Stimulated activated effector memory CD8-positive, alpha-beta T cell treated with anti-CD3 and anti-CD28 coated beads, Interleukin-12 subunit alpha, Interleukin-12 subunit beta, amount 100 ng/mL, for 72 hours (primary cell): ENCODE results near the gene ARMC7.
A peak's percentile ranks its signal among the peaks of the same experiment; 100 is the strongest.

ENCODE experiments used
- ATAC-seq: fragments of 150-1000 bp; cut with Tn5 transposase; 2 replicates; pipeline ENCODE4 v1.10.0; 2021
- DNase-seq, 2 donors: peaks; one replicate each; pipeline ENCODE4 v3.0.0; 2021 to 2022; ENCODE audit warnings: low spot score in 2 of 2
- H3K27ac Mint-ChIP-seq: one replicate; pipeline ENCODE4 v1.8.0; 2022; ENCODE audit warnings: mild to moderate bottlenecking, mixed read lengths
- H3K36me3 Mint-ChIP-seq: one replicate; pipeline ENCODE4 v1.8.0; 2022; ENCODE audit warnings: mild to moderate bottlenecking, mixed read lengths
- H3K4me1 Mint-ChIP-seq: one replicate; pipeline ENCODE4 v1.8.0; 2022; ENCODE audit warnings: mixed read lengths
- H3K4me3 Mint-ChIP-seq: one replicate; pipeline ENCODE4 v1.8.0; 2022; ENCODE audit warnings: mild to moderate bottlenecking, mixed read lengths
- H3K9me3 Mint-ChIP-seq: one replicate; pipeline ENCODE4 v1.8.0; 2022; ENCODE audit warnings: mixed read lengths

The ARMC7 gene

GRCh38 chr17:75087558-75088453, 22.0 kb upstream of the ARMC7 start, which contains the start of gene SLC16A5:
Gene SLC16A5, plus strand, starts transcription at chr17:75087954. Its CDS starts 5,683 bp downstream, at chr17:75093637.
- H3K27ac Mint-ChIP-seq: peak within 1 kb of the TSS; percentile 71
- peaks cover 32% of the 10 kb centered on the region for H3K4me1 Mint-ChIP-seq
- DNase-seq (peak; percentile 37 to 68), ATAC-seq (peak; percentile 72)
- H3K36me3 Mint-ChIP-seq: no peaks in the 10 kb centered on the region
- peak within 1 kb of the TSS; percentile 69 for H3K4me3 Mint-ChIP-seq
- no peaks in the 10 kb centered on the region for H3K9me3 Mint-ChIP-seq

GRCh38 chr17:75088465-75089417, 21.0 kb upstream of the ARMC7 start:
- Mint-ChIP-seq H3K27ac (peak overlapping the region; percentile 71), H3K36me3 (no peaks in the 10 kb centered on the region), H3K4me1 (peaks cover 33% of the 10 kb centered on the region), H3K9me3 (no peaks in the 10 kb centered on the region), H3K4me3 (peak overlapping the region; percentile 69)
- peak; percentile 46 for ATAC-seq
- no peak for DNase-seq

- no peak overlapping the region for H3K4me3 Mint-ChIP-seq
- peak overlapping the region; percentile 36 for H3K27ac Mint-ChIP-seq
- H3K4me1 Mint-ChIP-seq: peaks cover 33% of the 10 kb centered on the region
- H3K36me3 Mint-ChIP-seq: no peaks in the 10 kb centered on the region
- DNase-seq: no peak
- ATAC-seq: no peak
- no peaks in the 10 kb centered on the region for H3K9me3 Mint-ChIP-seq
Observed at GRCh38 chr17:75090871-75091854, 18.6 kb upstream of the ARMC7 start.

DNA sequence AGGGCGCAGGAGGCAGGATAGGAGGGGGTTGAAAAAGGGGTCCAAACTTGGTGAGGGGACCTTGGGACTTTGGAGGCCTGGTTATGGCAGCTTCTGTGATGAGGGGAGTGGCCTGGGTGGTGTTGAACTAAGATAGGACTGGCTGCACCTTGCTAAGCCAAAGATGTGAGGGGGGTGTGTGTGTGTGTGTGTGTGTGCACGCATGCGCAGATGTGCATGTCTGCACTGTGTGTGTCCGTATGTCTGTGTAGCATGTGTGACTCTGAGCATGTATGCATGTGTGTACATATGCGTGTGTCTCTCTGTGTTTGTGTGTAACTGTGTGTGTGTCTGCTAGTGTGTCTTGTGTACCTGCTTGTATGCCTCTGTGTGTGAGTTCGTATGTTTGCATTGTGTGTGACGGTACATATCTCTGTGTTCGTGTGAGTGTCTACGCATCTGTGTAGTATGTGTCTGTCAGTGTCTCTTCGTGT, 17.9 kb upstream of the ARMC7 start:
- Mint-ChIP-seq H3K4me3 (no peak overlapping the region), H3K9me3 (no peaks in the 10 kb centered on the region)

DNA sequence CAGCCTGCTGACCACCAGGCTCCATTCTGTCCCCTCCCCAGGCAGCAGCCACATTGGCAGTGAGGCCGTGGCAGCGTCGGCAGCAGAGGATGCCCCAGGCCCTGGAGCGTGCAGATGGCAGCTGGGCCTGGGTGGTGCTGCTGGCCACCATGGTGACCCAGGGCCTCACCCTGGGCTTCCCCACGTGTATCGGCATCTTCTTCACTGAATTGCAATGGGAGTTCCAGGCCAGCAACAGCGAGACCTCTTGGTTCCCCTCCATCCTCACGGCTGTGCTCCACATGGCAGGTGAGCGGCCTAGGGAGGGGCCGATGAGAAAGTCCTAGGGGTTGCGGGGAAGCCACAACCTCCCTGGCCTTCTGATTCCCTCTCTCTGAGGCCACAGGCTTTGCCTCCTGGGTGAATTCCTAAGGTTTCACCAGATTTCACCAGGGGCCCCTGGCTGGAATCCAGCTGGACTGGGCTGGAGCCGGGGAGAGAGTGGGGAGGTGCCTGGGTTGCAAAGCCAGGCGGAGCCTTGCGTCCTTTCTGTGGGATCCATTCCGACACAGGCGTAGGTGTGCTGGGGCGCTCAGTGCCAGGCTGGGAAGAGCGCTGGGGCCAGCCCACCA, 16.1 kb upstream of the ARMC7 start:
- H3K4me3 Mint-ChIP-seq: no peak overlapping the region
- no peaks in the 10 kb centered on the region for H3K9me3 Mint-ChIP-seq
- DNase-seq (no peak), ATAC-seq (no peak)
- H3K27ac Mint-ChIP-seq: peak overlapping the region; percentile 23
- H3K36me3 Mint-ChIP-seq: no peaks in the 10 kb centered on the region
- peaks cover 19% of the 10 kb centered on the region for H3K4me1 Mint-ChIP-seq

More for the DNA sequence above, 17.9 kb upstream of the ARMC7 start:
- DNase-seq: no peak
- Mint-ChIP-seq H3K4me1 (peaks cover 26% of the 10 kb centered on the region), H3K36me3 (no peaks in the 10 kb centered on the region), H3K27ac (peak overlapping the region; percentile 41)
- ATAC-seq: no peak

- Mint-ChIP-seq H3K4me1 (peaks cover 12% of the 10 kb centered on the region), H3K9me3 (no peaks in the 10 kb centered on the region)
- ATAC-seq: no peak
Observed at GRCh38 chr17:75094871-75095399, 14.8 kb upstream of the ARMC7 start.

GRCh38 chr17:75096082-75096625, 13.6 kb upstream of the ARMC7 start:
- no peaks in the 10 kb centered on the region for H3K36me3 Mint-ChIP-seq
- no peaks in the 10 kb centered on the region for H3K9me3 Mint-ChIP-seq
- no peak overlapping the region for H3K4me3 Mint-ChIP-seq
- no peak for DNase-seq
- H3K4me1 Mint-ChIP-seq: peaks cover 12% of the 10 kb centered on the region
- no peak overlapping the region for H3K27ac Mint-ChIP-seq
- ATAC-seq: no peak

More at GRCh38 chr17:75094871-75095399, 14.8 kb upstream of the ARMC7 start:
- Mint-ChIP-seq H3K36me3 (no peaks in the 10 kb centered on the region), H3K27ac (peak overlapping the region; percentile 37), H3K4me3 (no peak overlapping the region)
- DNase-seq: no peak

DNA sequence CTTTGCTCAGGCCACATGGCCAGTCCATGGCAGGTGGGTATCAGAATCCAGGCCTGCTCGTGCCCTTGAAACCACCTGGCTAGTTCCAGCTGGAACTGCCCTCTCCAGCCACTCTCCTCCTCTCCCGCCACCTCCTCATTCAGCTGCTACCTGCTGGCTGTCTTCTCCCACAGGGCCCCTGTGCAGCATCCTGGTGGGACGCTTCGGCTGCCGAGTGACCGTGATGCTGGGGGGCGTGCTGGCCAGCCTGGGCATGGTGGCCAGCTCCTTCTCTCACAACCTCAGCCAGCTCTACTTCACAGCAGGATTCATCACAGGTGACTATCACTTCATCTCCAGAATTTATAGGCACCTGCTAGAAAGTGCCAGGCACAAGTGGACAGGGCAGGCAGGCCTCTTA, 11.9 kb upstream of the ARMC7 start:
- no peaks in the 10 kb centered on the region for H3K36me3 Mint-ChIP-seq
- ATAC-seq: no peak
- H3K4me1 Mint-ChIP-seq: peaks cover under 1% of the 10 kb centered on the region

GRCh38 chr17:75098861-75099260, 10.9 kb upstream of the ARMC7 start:
- no peak for ATAC-seq
- peak overlapping the region; percentile 17 for H3K27ac Mint-ChIP-seq
- no peaks in the 10 kb centered on the region for H3K4me1 Mint-ChIP-seq
- no peaks in the 10 kb centered on the region for H3K9me3 Mint-ChIP-seq
- DNase-seq: no peak
- H3K36me3 Mint-ChIP-seq: no peaks in the 10 kb centered on the region
- no peak overlapping the region for H3K4me3 Mint-ChIP-seq

More for the DNA sequence above, 11.9 kb upstream of the ARMC7 start:
- no peak overlapping the region for H3K27ac Mint-ChIP-seq
- no peak overlapping the region for H3K4me3 Mint-ChIP-seq
- DNase-seq: no peak
- no peaks in the 10 kb centered on the region for H3K9me3 Mint-ChIP-seq

DNA sequence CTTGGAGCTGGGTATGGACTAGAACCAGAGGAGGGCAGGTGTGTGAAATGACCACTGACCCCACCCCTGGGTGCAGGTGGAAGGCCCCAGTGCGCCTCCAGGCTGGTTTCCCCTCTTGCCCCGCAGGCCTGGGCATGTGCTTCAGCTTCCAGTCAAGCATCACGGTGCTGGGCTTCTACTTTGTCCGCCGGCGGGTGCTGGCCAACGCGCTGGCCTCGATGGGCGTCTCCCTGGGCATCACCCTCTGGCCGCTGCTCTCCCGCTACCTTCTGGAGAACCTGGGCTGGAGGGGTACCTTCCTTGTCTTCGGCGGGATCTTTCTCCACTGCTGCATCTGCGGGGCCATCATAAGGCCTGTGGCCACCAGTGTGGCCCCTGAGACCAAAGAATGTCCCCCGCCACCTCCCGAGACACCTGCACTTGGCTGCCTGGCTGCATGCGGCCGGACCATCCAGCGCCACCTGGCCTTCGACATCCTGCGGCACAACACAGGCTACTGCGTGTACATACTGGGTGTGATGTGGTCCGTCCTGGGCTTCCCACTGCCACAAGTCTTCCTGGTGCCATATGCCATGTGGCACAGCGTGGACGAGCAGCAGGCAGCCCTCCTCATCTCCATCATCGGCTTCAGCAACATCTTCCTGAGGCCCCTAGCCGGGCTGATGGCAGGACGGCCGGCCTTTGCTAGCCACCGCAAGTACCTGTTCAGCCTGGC, 9.7 kb upstream of the ARMC7 start:
- ATAC-seq: no peak
- Mint-ChIP-seq H3K4me3 (no peak overlapping the region), H3K36me3 (no peaks in the 10 kb centered on the region), H3K27ac (no peak overlapping the region), H3K9me3 (no peaks in the 10 kb centered on the region), H3K4me1 (no peaks in the 10 kb centered on the region)
- no peak for DNase-seq

- ATAC-seq: no peak
- no peak for DNase-seq
- H3K27ac Mint-ChIP-seq: no peak overlapping the region
- no peaks in the 10 kb centered on the region for H3K9me3 Mint-ChIP-seq
- no peak overlapping the region for H3K4me3 Mint-ChIP-seq
- no peaks in the 10 kb centered on the region for H3K36me3 Mint-ChIP-seq
- no peaks in the 10 kb centered on the region for H3K4me1 Mint-ChIP-seq
Observed at GRCh38 chr17:75102385-75102821, 7.4 kb upstream of the ARMC7 start.

- Mint-ChIP-seq H3K4me3 (no peak overlapping the region), H3K27ac (no peak overlapping the region), H3K36me3 (no peaks in the 10 kb centered on the region), H3K4me1 (peaks cover 8% of the 10 kb centered on the region), H3K9me3 (no peaks in the 10 kb centered on the region)
- DNase-seq: no peak
- ATAC-seq: no peak
Observed at GRCh38 chr17:75103601-75104554, 5.9 kb upstream of the ARMC7 start.
